ENCODE results near the gene TMEM258.

- TF ChIP-seq EP300 (IDR thresholded peaks at IDR 0.05), result no peak
- no peak for TF ChIP-seq ZFP36 (IDR thresholded peaks at IDR 0.05; ENCODE audit: borderline replicate concordance, partially characterized antibody)
- TF ChIP-seq RAD21 (conservative IDR thresholded peaks at IDR 0.05 in 1 of 2, IDR thresholded peaks at IDR 0.05 in 1 of 2), result no peak
- no peak for TF ChIP-seq MAX (IDR thresholded peaks at IDR 0.05)
- TF ChIP-seq, protein P1, sequence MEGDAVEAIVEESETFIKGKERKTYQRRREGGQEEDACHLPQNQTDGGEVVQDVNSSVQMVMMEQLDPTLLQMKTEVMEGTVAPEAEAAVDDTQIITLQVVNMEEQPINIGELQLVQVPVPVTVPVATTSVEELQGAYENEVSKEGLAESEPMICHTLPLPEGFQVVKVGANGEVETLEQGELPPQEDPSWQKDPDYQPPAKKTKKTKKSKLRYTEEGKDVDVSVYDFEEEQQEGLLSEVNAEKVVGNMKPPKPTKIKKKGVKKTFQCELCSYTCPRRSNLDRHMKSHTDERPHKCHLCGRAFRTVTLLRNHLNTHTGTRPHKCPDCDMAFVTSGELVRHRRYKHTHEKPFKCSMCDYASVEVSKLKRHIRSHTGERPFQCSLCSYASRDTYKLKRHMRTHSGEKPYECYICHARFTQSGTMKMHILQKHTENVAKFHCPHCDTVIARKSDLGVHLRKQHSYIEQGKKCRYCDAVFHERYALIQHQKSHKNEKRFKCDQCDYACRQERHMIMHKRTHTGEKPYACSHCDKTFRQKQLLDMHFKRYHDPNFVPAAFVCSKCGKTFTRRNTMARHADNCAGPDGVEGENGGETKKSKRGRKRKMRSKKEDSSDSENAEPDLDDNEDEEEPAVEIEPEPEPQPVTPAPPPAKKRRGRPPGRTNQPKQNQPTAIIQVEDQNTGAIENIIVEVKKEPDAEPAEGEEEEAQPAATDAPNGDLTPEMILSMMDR (IDR thresholded peaks at IDR 0.05), result no peak
Observed at GRCh38 chr11:61773356-61773755, 19.0 kb downstream of the TMEM258 start.

All from A549 (cell line).